Aorta (tissue), 5 donors: Measurements from ENCODE around the gene TBC1D22A. TPM values are rescaled to one million over a fixed set of nuclear protein-coding genes. Genes with fewer than 3 reads are reported as not detected.
A peak's percentile ranks its signal among the peaks of the same experiment; 100 is the strongest.

Experiments used
- ATAC-seq: fragments of 200-7000 bp; cut with Tn5 transposase; one replicate; pipeline ENCODE4 v1.9.1; 2022; ENCODE audit warnings: moderate library complexity; ENCODE audit not compliant: low FRiP score
- DNase-seq, 2 donors: peaks; one replicate each; pipeline ENCODE4 v3.0.0-alpha.2; 2020
- H3K27ac ChIP-seq, 2 donors: one replicate each; pipeline ENCODE4 v1.5.1; 2013; ENCODE audit warnings: low read length in 2 of 2, mild to moderate bottlenecking in 2 of 2, moderate library complexity in 2 of 2, control low read depth in 1 of 2, inconsistent platforms in 1 of 2, low read depth in 1 of 2
- H3K27me3 ChIP-seq, 2 donors: one replicate each; pipeline ENCODE4 v1.6.1; 2013; ENCODE audit warnings: control low read depth in 1 of 2, low read length in 1 of 2, mild to moderate bottlenecking in 1 of 2, moderate library complexity in 1 of 2; ENCODE audit not compliant: insufficient read depth in 2 of 2, control insufficient read depth in 1 of 2
- H3K36me3 ChIP-seq, 2 donors: one replicate each; pipeline ENCODE4 v1.6.1; 2013; ENCODE audit warnings: control low read depth in 1 of 2, low read length in 1 of 2, mild to moderate bottlenecking in 1 of 2; ENCODE audit not compliant: insufficient read depth in 2 of 2, control insufficient read depth in 1 of 2
- H3K4me1 ChIP-seq, 2 donors: one replicate each; pipeline ENCODE4 v1.6.1; 2013; ENCODE audit warnings: low read length in 2 of 2, control low read depth in 1 of 2, mild to moderate bottlenecking in 1 of 2, moderate library complexity in 1 of 2; ENCODE audit not compliant: insufficient read depth in 2 of 2, control insufficient read depth in 1 of 2
- H3K4me3 ChIP-seq, 2 donors: one replicate each; pipeline ENCODE4 v1.5.1; 2013; ENCODE audit warnings: low read length in 2 of 2, control low read depth in 1 of 2, mild to moderate bottlenecking in 1 of 2
- H3K9me3 ChIP-seq: one replicate; pipeline ENCODE4 v1.6.1; 2013; ENCODE audit warnings: mild to moderate bottlenecking, low read length; ENCODE audit not compliant: control insufficient read depth
- WGBS, 2 donors: extraction: QIAGEN DNeasy Blood & Tissue Kit; methylation state at CpG; one replicate each; pipeline ENCODE4 v1.1.7; 2013; 5-methylcytosine and 5-hydroxymethylcytosine counted together
- intact Hi-C, 2 donors: fragments of 100-400 bp; cut with DNase I; formaldehyde crosslinking; loops; one replicate each; pipeline versions ENCODE4 v1.14.2 to v1.15.0; 2022
- long read RNA-seq, 2 donors: library from polyadenylated mRNA; unstranded; transcript quantifications; one replicate each; pipeline ENCODE4 v2.0.0, GENCODE V29; 2020 to 2021
- polyA plus RNA-seq, 2 donors: library from polyadenylated mRNA; stranded (reverse); fragments of 200-250 nt; gene quantifications; one replicate each; pipeline ENCODE4 v1.2.3, GENCODE V29; 2013
- total RNA-seq, 2 donors: library from RNA; stranded (reverse); fragmentation: NEBNext Ultra II Directional; extraction: Animal tissue kit (Norgen Biotek cat#: 25700); gene quantifications; one replicate each; pipeline ENCODE4 v1.2.1, GENCODE V29; 2021
- donor health status: healthy with polysubstance abuse.
- donor health status: Bipolar disorder and iron deficiency.
- donor health status: DM: no; HTN: no; CAD: no.
- donor health status: DM: no; HTN: no; CAD: no.
- donor health status: DM: yes; HTN: yes; CAD: no.

TBC1D22A gene
- total RNA-seq = 10 to 100 TPM; 21.1 to 37.1 TPM
- polyA plus RNA-seq = 10 to 100 TPM; 10.8 to 14.7 TPM
- long read RNA-seq, donor 1, transcript TBC1D22A-201 (13 exons, 3,787 nt) = major isoform, 58 of 131 reads
- long read RNA-seq, donor 1, partial matches to known transcripts = 17 of 131 reads
- long read RNA-seq, donor 1, other reads (novel, unspliced or antisense) = 51 of 131 reads
- long read RNA-seq, donor 2, transcript TBC1D22A-201 (13 exons, 3,787 nt) = major isoform, 10 of 53 reads
- long read RNA-seq, donor 2, partial matches to known transcripts = 2 of 53 reads
- long read RNA-seq, donor 2, other reads (novel, unspliced or antisense) = 40 of 53 reads

DNA sequence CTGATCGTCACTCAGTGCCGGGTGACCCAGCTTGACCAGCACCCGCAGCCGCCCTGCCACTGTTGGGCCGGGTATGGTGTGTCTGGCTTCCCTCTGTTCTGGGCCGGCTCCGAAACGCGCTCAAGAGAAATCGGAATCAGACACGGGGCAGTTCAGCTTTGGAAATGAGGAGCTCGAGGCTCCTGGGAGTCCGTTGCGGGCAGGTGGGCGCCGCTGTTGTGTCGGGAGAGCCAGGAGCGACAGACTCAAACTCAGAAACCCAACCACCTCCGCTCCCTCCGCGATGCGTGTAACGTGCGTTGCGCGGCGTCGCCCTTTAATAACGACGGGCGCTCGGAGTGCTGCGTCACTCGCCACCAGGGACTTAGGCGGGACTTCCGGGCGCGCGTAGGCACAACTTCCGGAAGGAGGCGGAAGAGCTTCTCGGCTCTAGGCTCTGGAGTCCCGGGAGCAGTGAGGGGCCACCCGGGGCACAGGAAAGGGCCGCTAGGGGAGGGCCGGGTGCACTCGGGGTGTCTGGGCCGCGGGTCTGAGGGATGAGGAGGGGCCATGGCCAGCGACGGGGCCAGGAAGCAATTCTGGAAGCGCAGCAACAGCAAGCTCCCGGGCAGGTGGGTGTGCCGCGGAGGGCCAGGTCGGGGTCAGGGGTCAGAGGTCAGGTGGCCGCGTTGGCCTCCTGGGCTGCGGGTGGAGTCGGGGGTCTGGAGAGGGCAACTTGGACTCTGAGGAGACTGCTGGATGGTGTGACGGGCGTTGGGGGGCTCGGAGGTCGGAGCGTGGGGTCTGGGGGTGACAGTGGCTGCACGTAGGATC is at the start of gene TBC1D22A:
TSS of gene TBC1D22A (plus strand) at position 413 of the 813 bp plus-strand sequence. CDS start at position 550, 137 bp downstream.
- Histone ChIP-seq H3K4me3 (peak within 1 kb of the TSS; percentile 79 to 82), H3K36me3 (no peaks in the 10 kb centered on the region), H3K27me3 (no peaks in the 10 kb centered on the region), H3K27ac (peak within 1 kb of the TSS; percentile 72 to 74), H3K9me3 (no peaks in the 10 kb centered on the region), H3K4me1 (peaks cover 0 to 3% of the 10 kb centered on the region in 2 donors)
- ATAC-seq (peak; percentile 97), DNase-seq (peak; percentile 97 to 98)
- 0% methylated on average over 66 of the region's 66 CpGs for WGBS, 2 donors
- intact Hi-C loops = loop anchor here in 1 of 2 donors (2.0 kb wide), 1 partner anchor 24 kb away; the partner anchor contains the start of gene CERK

DNA sequence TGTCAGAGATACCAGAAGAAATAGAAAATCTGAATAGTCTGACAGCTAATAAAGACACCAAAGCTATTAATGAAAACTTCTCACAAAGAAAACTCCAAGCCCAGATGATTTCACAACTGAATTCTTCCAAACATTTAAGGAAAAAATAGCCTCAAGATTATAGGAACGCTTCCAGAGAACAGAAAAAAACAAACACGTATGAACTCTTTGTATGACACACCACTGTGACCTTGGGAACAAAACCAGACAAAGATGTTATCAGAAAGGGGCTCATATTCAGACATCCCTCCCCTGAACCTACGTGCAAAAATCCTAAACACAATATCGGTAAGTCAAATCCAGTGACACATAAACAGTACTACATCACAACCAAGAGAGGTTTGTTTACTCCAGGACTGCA is 47.9 kb upstream of the TBC1D22A start:
- no peak for ATAC-seq
- intact Hi-C loops = no loop called here
- H3K36me3 ChIP-seq = no peaks in the 10 kb centered on the region

DNA sequence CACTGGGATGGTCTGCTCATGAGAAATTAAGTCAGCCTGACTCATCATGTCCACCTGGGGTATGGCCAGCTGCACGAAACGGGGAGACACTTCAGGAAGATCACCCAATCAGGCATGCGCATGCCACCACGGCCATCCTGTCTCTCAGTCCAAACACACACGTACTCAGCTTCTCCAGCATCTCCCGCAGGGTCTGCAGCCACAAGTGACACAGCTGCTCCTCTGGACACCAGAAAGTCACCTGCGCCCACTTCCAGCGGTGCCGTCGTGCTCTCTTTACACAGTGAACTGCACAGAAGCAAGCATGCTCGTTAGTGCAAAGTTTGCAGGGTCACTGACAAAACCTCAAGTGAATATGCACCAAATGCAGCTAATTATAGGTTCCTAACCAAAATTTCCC is 42.5 kb upstream of the TBC1D22A start:
- WGBS, 2 donors = 93% methylated on average over 11 of the region's 11 CpGs
- Histone ChIP-seq H3K27ac (no peak overlapping the region), H3K36me3 (peaks cover 0 to 5% of the 10 kb centered on the region in 2 donors), H3K9me3 (no peaks in the 10 kb centered on the region), H3K4me1 (no peaks in the 10 kb centered on the region), H3K4me3 (no peak overlapping the region), H3K27me3 (no peaks in the 10 kb centered on the region)
- no peak for DNase-seq
- intact Hi-C loops = no loop called here
- ATAC-seq = no peak

More for the DNA sequence above, 47.9 kb upstream of the TBC1D22A start:
- no peak for DNase-seq
- H3K4me1 ChIP-seq = no peaks in the 10 kb centered on the region
- no peak overlapping the region for H3K27ac ChIP-seq
- no peaks in the 10 kb centered on the region for H3K27me3 ChIP-seq
- H3K4me3 ChIP-seq = no peak overlapping the region
- 29 to 30% methylated on average over 4 of the region's 4 CpGs for WGBS, 2 donors
- no peaks in the 10 kb centered on the region for H3K9me3 ChIP-seq

- no peaks in the 10 kb centered on the region for H3K27me3 ChIP-seq
- no peak overlapping the region for H3K4me3 ChIP-seq
- no peak overlapping the region for H3K27ac ChIP-seq
- no peaks in the 10 kb centered on the region for H3K4me1 ChIP-seq
- no peak for DNase-seq
- H3K9me3 ChIP-seq = no peaks in the 10 kb centered on the region
- ATAC-seq = no peak
- 81 to 84% methylated on average over 16 of the region's 16 CpGs for WGBS, 2 donors
- intact Hi-C loops = no loop called here
- peaks cover 0 to 5% of the 10 kb centered on the region in 2 donors for H3K36me3 ChIP-seq
These were observed 40.9 kb upstream of the TBC1D22A start for GRCh38 chr22:46721501-46722085.

DNA sequence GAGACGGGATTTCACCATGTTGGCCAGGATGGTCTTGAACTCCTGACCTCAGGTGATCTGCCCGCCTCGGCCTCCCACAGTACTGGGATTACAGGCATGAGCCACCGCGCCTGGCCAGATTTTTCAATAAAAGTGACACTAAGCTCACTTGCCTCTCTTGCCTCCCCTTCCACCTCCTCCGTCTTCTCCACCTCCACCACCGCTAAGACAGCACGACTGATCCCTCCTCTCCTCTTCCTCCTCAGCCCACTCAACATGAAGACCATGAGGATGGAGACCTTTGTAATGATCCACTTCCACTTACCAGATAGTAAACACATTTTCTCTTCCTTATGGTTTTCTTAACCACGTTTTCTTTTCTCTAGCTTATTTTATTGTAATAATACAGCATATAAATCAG is 38.6 kb upstream of the TBC1D22A start:
- intact Hi-C loops = no loop called here
- H3K27me3 ChIP-seq = no peaks in the 10 kb centered on the region
- no peak for ATAC-seq
- DNase-seq = no peak
- H3K36me3 ChIP-seq = peaks cover 0 to 5% of the 10 kb centered on the region in 2 donors
- H3K27ac ChIP-seq = no peak overlapping the region
- no peaks in the 10 kb centered on the region for H3K9me3 ChIP-seq
- H3K4me1 ChIP-seq = no peaks in the 10 kb centered on the region
- no peak overlapping the region for H3K4me3 ChIP-seq
- WGBS, 2 donors = 92 to 94% methylated on average over 8 to 9 of the region's 9 CpGs

GRCh38 chr22:46725096-46725495 is 37.4 kb upstream of the TBC1D22A start:
- ATAC-seq (no peak), DNase-seq (no peak)
- Histone ChIP-seq H3K27me3 (no peaks in the 10 kb centered on the region), H3K27ac (no peak overlapping the region), H3K4me1 (no peaks in the 10 kb centered on the region), H3K36me3 (no peaks in the 10 kb centered on the region), H3K4me3 (no peak overlapping the region), H3K9me3 (no peaks in the 10 kb centered on the region)
- WGBS, 2 donors = 89 to 91% methylated on average over 18 of the region's 18 CpGs
- intact Hi-C loops = no loop called here

DNA sequence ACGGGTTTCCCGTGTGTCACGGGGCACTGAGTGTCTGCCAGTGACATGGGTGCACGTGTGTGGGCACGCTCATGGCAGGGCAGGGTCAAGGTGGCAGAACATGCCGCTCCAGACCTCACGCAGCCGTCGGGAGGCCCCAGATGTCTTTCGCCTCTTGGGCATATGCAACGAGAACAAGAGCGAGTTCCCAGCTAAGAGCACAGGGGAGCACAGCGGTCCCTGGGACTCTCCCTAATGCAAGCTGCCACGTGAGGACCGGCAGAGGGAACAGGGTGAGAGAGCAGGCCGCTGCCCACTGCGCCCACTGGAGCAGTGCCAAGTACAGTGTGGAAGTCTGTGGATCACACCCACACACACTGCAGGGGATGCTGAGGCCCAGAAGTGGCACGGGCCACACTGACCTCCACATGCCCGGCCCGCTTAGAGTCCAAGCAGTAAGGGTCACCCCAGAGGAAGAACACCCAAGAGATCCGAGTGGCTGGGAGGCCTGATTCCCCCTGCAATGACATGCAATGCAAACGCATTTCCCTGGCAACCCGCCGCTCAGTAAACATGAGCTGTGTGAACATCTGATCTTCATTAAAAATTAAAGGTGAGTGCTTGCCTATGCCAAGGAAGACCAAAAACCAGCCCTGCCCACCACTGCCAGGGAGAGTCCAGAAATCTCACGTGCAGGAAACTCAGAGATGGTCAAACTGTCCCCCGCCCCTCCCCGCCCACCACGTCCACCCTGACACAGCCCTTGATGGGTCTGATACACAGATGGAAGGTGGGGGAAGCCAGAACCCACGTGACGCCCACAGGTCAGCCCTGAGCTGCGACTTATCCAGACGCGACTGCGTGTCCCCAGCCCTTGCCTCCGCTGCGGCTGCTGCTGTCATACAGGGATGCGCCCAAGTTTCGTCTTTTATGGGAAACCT is 36.1 kb upstream of the TBC1D22A start:
- Histone ChIP-seq H3K27me3 (no peaks in the 10 kb centered on the region), H3K36me3 (no peaks in the 10 kb centered on the region), H3K9me3 (no peaks in the 10 kb centered on the region), H3K4me1 (no peaks in the 10 kb centered on the region), H3K27ac (no peak overlapping the region), H3K4me3 (no peak overlapping the region)
- 81 to 82% methylated on average over 38 of the region's 38 CpGs for WGBS, 2 donors
- intact Hi-C loops = no loop called here
- DNase-seq (peak in 1 of 2 donors; percentile 35), ATAC-seq (no peak)

DNA sequence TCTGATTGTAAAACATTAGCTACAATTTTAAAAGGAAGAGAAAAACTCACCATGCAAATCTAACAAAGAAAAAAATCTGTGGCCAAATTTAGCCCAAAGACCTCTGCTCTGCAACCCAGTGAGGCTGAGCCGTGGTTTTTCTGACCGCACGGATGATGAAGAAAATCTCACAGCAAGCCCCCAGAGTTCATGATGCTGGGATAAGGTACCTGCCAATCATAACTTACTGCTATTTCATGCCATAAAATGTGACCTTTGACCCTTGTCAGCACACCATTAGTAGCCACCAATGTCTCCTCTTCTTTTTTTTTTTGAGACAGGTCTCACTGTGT is 35.5 kb upstream of the TBC1D22A start:
- no peak for DNase-seq
- 93 to 95% methylated on average over 3 of the region's 3 CpGs for WGBS, 2 donors
- intact Hi-C loops = no loop called here
- Histone ChIP-seq H3K27me3 (no peaks in the 10 kb centered on the region), H3K4me3 (no peak overlapping the region), H3K36me3 (no peaks in the 10 kb centered on the region), H3K9me3 (no peaks in the 10 kb centered on the region), H3K4me1 (no peaks in the 10 kb centered on the region), H3K27ac (no peak overlapping the region)
- ATAC-seq = no peak
